Measurements from ENCODE around the gene TCEANC. TPM values are rescaled to one million over a fixed set of nuclear protein-coding genes. Genes with fewer than 3 reads are reported as not detected.

TCEANC gene
- total RNA-seq, 1 experiment from 2014 or later: 0.92 TPM

- no peak for ATAC-seq
- TF ChIP-seq TCF7L2 (IDR thresholded peaks at IDR 0.05; ENCODE audit: low read depth, low read length) (no peak), CTCF (IDR thresholded peaks at IDR 0.05) (no peak), POLR2AphosphoS5 (IDR thresholded peaks at IDR 0.05; ENCODE audit: low read depth, low read length) (no peak), SIN3A (IDR thresholded peaks at IDR 0.05; ENCODE audit: borderline replicate concordance, insufficient read depth, low read depth, low read length) (no peak)
- TF ChIP-seq, protein P1, sequence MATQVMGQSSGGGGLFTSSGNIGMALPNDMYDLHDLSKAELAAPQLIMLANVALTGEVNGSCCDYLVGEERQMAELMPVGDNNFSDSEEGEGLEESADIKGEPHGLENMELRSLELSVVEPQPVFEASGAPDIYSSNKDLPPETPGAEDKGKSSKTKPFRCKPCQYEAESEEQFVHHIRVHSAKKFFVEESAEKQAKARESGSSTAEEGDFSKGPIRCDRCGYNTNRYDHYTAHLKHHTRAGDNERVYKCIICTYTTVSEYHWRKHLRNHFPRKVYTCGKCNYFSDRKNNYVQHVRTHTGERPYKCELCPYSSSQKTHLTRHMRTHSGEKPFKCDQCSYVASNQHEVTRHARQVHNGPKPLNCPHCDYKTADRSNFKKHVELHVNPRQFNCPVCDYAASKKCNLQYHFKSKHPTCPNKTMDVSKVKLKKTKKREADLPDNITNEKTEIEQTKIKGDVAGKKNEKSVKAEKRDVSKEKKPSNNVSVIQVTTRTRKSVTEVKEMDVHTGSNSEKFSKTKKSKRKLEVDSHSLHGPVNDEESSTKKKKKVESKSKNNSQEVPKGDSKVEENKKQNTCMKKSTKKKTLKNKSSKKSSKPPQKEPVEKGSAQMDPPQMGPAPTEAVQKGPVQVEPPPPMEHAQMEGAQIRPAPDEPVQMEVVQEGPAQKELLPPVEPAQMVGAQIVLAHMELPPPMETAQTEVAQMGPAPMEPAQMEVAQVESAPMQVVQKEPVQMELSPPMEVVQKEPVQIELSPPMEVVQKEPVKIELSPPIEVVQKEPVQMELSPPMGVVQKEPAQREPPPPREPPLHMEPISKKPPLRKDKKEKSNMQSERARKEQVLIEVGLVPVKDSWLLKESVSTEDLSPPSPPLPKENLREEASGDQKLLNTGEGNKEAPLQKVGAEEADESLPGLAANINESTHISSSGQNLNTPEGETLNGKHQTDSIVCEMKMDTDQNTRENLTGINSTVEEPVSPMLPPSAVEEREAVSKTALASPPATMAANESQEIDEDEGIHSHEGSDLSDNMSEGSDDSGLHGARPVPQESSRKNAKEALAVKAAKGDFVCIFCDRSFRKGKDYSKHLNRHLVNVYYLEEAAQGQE (IDR thresholded peaks at IDR 0.05; ENCODE audit: insufficient read depth in 1 of 2, low read depth in 2 of 2, low read length in 1 of 2): no peak
- ChIA-PET CTCF (no interaction called here), POLR2A (no interaction called here)
- Histone ChIP-seq H3K4me3 (ENCODE audit: low read depth in 2 of 2, low read length in 2 of 2) (no peak overlapping the region), H3K27me3 (ENCODE audit: control insufficient read depth, insufficient read depth, low read length) (no peaks in the 10 kb centered on the region), H3K27ac (ENCODE audit: low read length) (no peak overlapping the region), H3K9me3 (ENCODE audit: control insufficient read depth, insufficient read depth, low read depth, low read length) (no peaks in the 10 kb centered on the region), H3K4me1 (ENCODE audit: control insufficient read depth, insufficient read depth, low read length) (no peaks in the 10 kb centered on the region), H3K36me3 (ENCODE audit: control insufficient read depth, insufficient read depth, low read length) (no peaks in the 10 kb centered on the region)
- intact Hi-C loops (cut with micrococcal nuclease; ENCODE audit: unreplicated experiment): no loop called here
- no TSS peak for BruUV-seq (replicated peaks)
- in situ Hi-C loops (cut with HindIII; ENCODE audit: low pct_unique_long_range_greater_than_20kb, low sequenced_read_pairs): no loop called here
- no peak for DNase-seq (ENCODE audit: low read depth, low spot score)
Observed at GRCh38 chrX:13700380-13700779, 47.4 kb downstream of the TCEANC start.

DNA sequence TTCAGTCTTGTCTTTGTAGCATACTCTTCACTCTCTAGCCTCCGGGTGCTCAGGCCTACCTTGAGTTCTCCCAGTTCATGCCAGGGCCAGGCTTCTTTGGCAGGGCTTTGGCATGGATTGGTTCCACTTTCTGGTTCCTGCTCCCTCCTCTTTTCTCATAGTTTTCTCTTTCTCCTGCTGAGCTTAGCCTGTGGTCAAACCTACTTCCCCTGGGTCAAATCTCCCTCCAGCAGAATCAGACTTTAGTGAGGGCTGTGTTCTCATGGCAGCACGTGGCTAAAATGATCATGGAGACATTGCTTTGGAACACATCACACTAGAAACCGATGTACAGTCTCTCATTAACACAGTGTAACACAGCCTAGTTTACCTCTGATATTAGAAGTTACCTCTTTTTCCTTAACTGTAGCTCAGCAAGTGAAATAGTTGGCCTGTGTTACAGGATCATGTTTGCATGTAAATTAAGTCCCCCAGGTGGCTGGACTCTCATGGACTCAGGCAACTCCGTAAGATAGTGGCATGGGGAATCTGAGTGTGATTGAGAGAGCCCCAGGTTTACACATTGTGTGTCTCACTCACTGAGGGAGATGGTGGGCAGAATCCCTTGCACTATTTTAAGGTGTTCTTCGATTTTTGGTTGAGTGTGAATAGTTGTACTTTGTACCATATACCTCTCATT lies 49.3 kb downstream of the TCEANC start:
- TF ChIP-seq CTCF (IDR thresholded peaks at IDR 0.05): no peak
- TF ChIP-seq, protein P1 (IDR thresholded peaks at IDR 0.05; ENCODE audit: insufficient read depth in 1 of 2, low read depth in 2 of 2, low read length in 1 of 2): no peak
- TF ChIP-seq SIN3A (IDR thresholded peaks at IDR 0.05; ENCODE audit: borderline replicate concordance, insufficient read depth, low read depth, low read length): no peak
- TF ChIP-seq POLR2AphosphoS5 (IDR thresholded peaks at IDR 0.05; ENCODE audit: low read depth, low read length): no peak
- TF ChIP-seq TCF7L2 (IDR thresholded peaks at IDR 0.05; ENCODE audit: low read depth, low read length): no peak
- Histone ChIP-seq H3K27ac (ENCODE audit: low read length) (no peak overlapping the region), H3K36me3 (ENCODE audit: control insufficient read depth, insufficient read depth, low read length) (no peaks in the 10 kb centered on the region), H3K27me3 (ENCODE audit: control insufficient read depth, insufficient read depth, low read length) (no peaks in the 10 kb centered on the region), H3K4me1 (ENCODE audit: control insufficient read depth, insufficient read depth, low read length) (no peaks in the 10 kb centered on the region), H3K4me3 (ENCODE audit: low read depth in 2 of 2, low read length in 2 of 2) (no peak overlapping the region), H3K9me3 (ENCODE audit: control insufficient read depth, insufficient read depth, low read depth, low read length) (no peaks in the 10 kb centered on the region)
- ChIA-PET CTCF (no interaction called here), POLR2A (no interaction called here)
- in situ Hi-C loops (cut with HindIII; ENCODE audit: low pct_unique_long_range_greater_than_20kb, low sequenced_read_pairs): no loop called here
- no peak for DNase-seq (ENCODE audit: low read depth, low spot score)
- intact Hi-C loops (cut with micrococcal nuclease; ENCODE audit: unreplicated experiment): no loop called here
- no peak for ATAC-seq
- no TSS peak for BruUV-seq (replicated peaks)
